Activated CD4-positive, alpha-beta T cell treated with anti-CD3 and anti-CD28 coated beads for 48 hours (primary cell): Measurements from ENCODE around the gene PTPRC.

Source experiments
- DNase-seq: peaks from one replicate; pipeline ENCODE4 v3.0.0-alpha.2; 2020

The PTPRC gene

DNA sequence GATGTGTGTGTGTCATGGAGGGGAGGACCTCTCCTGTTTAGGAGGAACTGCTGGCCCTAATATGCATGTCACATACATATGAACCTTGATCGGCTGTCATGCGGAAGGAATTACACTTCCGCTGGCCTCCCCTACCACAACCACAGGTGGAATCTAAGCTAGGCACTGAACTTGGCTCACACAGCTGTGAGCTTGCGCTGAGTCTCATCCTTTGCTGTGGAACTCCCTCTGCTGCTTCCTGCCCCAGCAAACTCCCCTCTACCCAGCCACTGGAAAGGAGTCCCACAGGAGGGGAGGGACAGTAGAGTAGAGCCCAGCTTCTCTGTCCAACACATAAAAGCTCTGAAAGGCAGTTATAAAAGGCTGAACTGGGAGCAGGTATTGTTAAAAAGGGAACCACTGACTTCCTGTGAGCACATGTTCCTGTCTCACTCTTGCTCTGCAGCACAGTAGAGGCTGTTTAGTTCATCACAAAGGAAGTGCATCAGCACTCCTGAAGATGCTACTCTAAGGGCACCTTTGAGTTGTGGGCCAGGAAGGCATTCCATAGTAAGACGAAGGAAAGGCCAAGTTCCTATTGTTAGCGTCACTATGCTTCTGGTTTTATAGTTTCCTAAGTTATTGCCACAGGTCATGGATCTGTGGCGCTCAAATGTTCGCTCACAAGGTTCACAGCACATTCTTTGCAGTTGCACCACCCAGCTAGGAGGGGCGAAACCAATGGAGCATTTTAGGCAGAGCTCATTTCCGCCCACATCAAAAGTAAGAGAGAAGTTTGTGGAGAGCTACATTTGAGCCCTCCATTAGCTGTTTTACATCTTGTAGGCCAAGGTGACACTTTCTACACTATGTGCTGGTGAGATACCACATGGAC lies 17.7 kb upstream of the PTPRC start:
- peak; percentile 74 for DNase-seq

DNA sequence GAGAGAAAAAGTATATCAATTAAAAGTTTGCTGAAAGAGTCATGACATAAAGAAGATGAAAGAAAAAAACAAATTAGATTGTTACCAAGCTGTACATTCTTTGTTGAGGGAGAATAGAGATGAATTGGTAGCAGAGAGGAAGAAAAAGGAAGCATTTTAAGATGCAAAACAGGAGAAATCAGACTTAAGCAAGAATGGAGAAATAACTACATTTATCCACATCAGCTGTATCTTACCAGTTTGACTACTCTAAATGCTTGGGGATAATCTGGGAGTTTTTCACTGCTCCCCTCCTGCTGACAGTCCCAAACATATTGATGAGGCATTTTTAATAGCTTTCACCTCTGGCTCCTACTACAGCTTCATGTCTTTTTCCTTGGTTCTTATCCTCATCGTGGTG lies 16.8 kb upstream of the PTPRC start:
- DNase-seq = no peak

DNA sequence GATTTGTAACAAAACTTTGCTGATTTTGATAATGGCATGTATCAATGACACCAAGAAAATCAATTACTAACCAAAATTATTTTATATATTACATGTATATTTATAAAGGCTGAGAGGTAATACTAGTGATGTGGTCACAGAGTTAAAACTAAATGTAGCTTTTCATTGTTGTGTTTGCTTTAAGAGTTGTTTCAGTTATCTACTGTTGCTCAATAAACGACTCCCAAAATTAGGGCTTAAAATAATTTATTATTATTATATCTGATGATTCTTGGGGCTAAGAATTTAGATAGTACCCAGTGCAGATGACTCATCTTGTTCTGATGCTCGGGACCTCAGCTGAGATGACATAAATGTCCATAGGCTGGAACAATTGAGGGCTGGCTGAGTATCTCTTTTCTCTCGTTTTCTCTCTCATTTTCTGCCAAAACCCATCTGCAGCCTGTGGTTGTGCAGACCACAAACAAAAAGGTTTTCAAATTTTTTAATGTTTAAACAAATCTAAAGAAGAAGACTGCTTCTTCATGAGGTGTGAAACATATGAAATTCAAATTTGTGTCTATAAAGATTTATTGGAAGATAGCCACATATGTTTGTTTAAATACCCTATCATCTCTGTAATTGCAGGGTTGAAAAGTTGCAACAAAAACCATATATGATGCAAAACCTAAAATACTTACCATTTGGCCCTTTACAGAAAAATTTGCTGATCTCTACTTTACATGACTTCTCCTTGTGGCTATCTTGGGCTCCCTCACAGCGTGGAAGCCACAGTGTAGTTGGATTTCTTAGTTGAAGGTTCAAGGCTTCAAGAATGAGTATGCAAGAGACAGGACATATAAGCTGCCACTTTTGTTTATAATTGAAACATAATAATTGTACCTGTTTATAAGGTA lies 14.8 kb upstream of the PTPRC start:
- no peak for DNase-seq

DNA sequence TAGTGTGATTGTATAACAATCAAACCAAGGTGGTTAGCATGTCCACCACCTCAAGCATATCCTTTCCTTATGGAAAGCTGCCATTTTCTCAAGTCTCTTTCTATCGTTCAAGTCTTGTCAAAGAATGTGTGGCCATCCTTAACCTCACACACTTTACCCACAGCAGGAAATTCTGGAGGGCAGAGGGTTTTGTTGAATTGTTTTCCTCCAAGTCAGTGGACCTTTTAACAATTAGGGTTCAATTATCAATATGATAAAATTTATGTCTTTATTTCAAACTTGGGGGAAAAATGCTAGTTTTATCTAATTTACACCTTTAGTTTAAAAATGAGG lies 14.2 kb upstream of the PTPRC start:
- DNase-seq = no peak

DNA sequence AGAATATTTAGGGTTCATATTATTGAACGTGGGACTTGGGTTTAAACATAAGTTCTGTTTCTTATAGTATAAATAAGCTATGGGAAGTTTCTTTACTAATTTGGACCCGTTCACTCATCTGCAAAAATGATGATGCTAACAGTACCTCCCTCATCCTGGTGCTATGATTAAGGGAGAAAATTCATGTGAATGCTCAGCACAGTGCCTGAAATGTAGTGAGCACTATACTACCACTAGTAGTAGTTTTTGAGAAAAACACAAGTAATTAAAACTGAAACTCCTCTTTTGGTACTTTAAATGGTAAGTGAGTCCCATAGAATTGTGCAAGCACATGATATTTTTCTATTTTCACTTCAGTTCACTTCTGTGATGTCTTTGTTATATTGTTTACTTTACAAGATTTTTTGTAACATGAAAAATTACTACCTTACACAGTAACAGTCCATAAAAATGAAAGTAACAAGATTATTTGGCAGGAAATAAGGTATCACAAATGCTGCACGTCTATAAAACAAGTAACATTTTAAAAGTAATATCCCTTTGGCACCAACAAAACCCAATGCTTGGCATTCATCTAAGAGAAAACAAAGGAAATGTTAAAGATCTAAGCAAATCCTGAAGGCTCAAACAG lies 11.3 kb upstream of the PTPRC start:
- DNase-seq = no peak

- DNase-seq = no peak
Measured at GRCh38 chr1:198628067-198628455, 10.8 kb upstream of the PTPRC start.

DNA sequence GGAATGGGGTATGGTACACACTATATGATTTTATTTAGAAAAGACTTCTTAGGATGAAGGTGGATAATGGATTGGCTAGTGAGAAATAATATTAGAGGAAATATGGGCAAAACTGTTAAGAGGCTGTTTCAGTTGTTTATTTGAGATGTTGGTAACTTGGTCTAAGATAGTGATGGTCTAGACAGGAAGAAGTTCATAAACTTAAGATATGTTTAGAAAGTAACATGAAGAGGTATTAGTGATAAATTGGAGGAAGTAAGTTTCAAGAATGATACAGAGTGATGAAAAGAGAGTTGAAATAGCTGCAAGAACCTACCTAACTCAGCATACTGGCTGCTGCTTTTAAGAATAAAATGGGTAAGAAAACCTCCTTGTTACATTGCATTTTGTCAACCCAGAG lies 9.2 kb upstream of the PTPRC start:
- DNase-seq = no peak

GRCh38 chr1:198630863-198631262 lies 8.0 kb upstream of the PTPRC start:
- DNase-seq = no peak

DNA sequence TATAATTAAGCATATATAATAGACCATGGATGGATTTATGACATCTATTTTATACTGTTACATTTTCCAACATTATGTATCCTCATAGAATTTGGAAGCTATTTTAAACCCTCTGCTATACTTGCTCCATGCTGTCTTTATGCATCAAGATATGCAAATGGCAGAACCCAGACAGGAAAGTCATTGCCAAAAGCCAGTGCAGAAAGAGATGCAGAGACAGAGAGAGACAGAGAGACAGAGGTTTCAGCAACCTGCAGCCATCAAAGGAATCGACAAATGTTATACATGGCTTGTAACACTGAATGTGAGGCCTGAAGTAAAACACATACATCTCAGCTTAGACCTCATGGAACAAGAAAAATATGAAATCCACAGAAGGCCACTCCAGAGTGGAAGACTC lies 7.5 kb upstream of the PTPRC start:
- DNase-seq = no peak

GRCh38 chr1:198632007-198632406 lies 6.8 kb upstream of the PTPRC start:
- DNase-seq = no peak

- DNase-seq = no peak
Measured at GRCh38 chr1:198633675-198634121, 5.1 kb upstream of the PTPRC start.

DNA sequence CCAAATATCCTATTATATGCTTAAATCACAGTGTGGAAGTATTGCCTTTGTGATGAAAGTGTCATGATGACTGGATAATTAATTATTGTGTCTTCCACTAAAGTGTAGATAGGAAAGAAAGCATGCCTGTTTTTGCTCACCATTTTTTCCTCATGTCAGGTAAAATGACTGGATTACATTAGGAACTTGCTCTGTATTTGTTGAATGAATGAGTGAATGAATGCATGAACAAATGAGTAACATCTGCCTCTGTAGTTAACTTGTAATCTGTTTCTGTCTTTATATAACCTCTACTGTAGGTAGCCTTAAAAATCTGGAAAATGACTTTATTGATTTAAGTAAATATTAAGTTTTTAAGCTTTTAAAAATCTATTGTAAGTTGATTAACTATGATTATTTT lies 2.9 kb upstream of the PTPRC start:
- DNase-seq = no peak

GRCh38 chr1:198636391-198636790 lies 2.4 kb upstream of the PTPRC start:
- DNase-seq = no peak

GRCh38 chr1:198637157-198637556 lies 1.7 kb upstream of the PTPRC start:
- no peak for DNase-seq

- DNase-seq = no peak
Measured at GRCh38 chr1:198637916-198638437, 863 bp upstream of the PTPRC start.

DNA sequence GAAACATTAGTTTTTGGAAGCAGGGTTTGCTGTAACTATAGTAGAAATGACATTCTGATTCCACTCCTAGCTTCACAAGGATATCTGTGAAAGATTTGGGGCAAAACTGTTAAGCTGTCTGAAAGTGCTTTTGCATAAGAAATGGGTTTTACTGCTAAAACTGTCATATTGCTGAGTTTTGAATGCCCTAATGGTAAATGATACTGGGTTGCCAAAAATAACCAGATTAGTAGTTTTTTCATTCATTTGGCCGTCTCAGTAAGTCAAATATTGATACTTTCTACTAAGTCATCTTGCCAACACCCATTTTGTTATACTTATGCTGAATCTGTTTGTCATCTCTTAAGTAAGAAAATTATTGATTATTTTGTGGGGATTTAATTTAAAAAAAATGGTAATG lies 399 bp upstream of the PTPRC start:
- DNase-seq = no peak

DNA sequence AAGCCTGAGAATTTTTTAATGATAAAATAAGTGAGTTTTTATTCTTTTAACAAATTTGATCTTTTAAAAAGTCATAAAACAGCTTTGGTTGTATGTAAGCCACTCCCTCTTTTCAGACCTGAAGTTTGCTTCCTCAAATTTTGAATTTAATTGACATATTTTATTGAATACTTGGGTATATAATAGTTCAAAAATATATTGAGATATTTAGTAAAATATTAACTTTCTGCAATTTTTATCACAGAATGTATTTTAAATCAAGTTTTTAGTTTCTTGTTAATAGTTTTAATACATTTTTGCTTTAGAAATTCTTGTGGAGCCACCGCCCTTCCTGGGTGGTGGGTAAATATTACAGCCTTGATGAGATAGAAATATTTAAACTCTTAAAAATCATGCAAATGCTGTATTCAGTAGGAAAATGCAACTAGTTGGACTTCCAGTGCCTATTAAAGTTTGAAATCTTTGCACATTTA lies 867 bp downstream of the PTPRC start:
- no peak for DNase-seq

DNA sequence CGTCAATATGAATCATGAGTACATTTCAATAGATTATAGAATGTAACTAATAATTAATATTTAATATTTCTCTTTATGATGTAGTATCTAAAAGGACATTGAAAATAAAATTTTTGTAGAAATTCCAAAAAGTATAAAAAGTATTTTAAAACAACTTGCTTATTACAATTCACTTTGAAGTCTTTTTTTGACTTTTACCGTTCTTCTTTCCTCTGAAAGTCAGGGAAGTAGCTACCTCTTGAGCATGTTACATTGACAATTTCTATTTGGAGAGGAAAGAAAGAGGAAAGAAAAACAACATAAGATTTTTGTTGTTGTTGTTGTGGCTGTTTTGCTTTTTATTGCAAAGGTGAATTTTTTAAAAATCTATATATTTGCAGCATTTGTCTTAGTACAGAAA lies 1.3 kb downstream of the PTPRC start:
- DNase-seq = no peak

DNA sequence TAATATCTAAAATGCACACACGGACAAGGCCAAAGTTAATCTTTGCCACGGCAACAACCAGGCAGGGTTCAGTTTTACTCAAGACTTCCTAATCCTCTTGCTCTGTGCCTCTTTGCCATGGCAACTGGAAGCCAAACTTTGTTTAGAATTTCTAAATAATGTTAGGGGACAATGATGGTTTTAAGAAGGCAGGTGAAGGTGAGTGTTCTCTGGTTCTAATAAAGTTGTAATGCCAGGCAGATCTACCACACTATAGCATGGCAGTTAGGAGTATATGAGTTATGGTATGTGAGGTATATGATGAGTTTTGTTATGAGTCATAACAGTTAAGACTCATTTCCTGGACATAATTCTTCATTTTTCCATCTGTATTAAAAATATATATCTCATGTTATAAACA lies 2.7 kb downstream of the PTPRC start:
- peak; percentile 54 for DNase-seq

GRCh38 chr1:198641966-198642668 lies 3.3 kb downstream of the PTPRC start:
- no peak for DNase-seq

GRCh38 chr1:198642983-198643382 lies 4.1 kb downstream of the PTPRC start:
- no peak for DNase-seq

DNA sequence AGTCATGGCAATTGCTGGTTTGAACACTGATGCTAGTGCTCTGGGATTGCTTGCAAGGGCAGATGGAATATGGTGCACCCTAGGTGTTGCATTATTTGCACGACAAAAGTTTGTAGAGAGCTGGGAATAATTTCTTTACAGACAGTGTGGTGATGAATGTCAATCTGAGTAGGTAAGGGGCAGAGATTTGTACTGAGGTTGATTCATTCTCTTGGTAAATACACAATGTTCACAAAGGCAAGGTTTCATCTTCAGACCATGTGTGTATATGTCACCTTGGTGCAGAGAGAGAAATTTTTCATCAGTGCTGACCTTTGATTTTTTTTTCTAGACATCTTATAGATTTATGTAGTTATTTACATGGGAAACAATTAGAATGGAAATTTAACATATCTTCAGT lies 5.0 kb downstream of the PTPRC start:
- DNase-seq = no peak

DNA sequence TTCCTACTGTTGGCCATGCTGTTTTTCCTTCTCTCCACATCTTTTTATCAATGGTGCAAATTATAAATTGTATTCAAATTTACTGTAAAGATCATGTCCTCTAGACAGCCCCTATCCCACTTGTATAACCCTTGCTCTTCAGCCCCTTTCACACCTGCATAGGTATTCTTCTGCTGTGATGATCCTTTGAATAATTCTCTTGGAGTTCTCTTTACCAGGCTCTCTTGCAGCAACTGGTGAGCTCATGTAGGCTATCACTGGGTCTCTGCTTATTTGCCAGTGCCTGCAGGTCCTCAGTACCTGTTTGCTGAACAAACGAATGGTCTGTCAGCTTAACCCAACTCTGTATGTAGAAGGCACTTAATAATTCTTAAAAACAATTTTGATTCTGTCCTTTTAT lies 8.2 kb downstream of the PTPRC start:
- no peak for DNase-seq
